NCI-H82 treated with DMSO at 0.1 percent for 48 hours (cell line): Measurements from ENCODE around the gene TEX19.
"Not testable (repeated sequence)": the region's sequence is repeated elsewhere in the genome, so short reads cannot be mapped to it uniquely, and the experiment has no call there.

Experiments
- DNase-seq: peaks from one replicate; lab custom pipeline; 2025; ENCODE audit not compliant: unreplicated experiment; lab: John Stamatoyannopoulos, UW

The TEX19 gene

DNA sequence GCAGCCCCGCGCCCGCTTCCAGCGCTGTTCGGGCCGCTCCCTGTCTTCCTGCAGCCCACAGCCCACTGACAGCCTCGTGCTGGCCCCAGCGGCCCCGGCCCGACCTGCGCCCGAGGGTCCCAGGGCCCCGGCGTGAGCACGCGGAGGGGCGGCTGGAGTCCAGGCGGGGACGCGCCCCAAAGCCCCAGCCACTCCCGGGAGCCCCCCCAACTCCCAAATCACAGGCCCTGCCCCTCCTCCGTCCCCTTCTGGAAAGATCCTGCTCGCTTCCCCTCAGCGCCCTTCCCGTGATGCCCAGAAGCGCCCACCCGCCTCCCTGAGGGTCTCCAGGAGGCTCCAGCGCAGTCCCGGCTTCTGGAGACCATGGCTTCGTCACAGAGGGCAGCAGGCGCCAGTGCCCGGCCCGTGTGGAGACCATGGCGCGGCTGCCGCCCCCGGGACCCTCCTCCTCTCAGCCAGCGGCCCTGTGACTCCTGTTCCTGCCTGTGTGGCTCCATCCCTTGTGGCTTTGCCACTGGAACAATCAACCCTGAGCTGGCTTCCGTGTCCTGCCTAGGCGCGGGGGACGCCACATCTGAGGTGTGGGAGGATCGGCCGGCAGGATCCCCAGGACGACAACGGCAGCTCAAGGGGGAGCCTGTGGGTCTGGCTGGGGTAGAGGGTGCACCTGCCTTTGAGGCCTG, 16.5 kb downstream of the TEX19 start:
- no peak for DNase-seq

DNA sequence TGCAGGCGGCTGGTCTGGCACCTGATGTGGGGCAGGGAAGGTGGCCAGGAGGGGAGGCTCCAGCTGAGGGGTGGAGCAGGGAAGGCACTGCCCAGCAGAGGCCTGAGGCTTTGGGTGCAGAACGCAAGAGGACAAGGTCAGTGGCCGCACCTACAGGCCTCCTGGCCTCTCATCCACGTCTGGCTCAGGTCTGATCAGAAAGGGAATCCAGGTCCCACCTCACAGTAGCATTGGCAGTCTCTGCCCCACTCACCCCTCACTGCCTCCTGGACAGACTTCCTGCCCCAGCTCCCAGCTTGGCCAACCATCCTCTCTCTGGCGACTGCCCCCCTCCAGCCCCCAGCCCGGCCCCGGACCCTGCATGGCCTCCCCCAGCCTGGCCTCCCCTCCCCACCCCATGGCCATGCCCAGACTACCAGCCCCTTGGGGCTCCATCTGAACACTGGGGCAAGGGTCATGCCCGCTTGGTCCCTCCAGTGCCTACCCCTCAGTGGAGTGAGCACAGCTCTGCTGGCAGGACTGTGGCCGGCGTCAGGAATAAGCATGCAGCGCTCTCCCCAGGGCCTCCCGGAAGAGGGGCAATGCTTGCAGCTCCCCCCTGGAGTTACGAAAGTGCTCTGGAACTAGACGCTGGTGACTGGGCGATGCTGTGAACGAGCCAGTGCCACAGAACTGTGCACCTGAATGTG, 17.1 kb downstream of the TEX19 start:
- no peak for DNase-seq

DNA sequence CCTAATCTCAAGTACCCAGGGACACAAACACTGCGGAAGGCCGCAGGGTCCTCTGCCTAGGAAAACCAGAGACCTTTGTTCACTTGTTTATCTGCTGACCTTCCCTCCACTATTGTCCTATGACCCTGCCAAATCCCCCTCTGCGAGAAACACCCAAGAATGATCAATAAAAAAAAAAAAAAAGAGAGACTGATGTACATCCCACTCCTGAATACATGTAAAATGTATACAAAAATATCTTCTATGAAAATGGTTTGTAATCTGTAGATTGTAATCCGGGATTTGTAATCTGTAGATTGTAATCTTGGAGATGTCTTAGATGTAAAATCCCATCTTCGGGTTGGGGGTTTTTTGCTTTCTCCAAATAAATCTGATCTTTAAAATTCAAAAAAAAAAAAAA, 18.2 kb downstream of the TEX19 start:
- not testable (repeated sequence) for DNase-seq

DNA sequence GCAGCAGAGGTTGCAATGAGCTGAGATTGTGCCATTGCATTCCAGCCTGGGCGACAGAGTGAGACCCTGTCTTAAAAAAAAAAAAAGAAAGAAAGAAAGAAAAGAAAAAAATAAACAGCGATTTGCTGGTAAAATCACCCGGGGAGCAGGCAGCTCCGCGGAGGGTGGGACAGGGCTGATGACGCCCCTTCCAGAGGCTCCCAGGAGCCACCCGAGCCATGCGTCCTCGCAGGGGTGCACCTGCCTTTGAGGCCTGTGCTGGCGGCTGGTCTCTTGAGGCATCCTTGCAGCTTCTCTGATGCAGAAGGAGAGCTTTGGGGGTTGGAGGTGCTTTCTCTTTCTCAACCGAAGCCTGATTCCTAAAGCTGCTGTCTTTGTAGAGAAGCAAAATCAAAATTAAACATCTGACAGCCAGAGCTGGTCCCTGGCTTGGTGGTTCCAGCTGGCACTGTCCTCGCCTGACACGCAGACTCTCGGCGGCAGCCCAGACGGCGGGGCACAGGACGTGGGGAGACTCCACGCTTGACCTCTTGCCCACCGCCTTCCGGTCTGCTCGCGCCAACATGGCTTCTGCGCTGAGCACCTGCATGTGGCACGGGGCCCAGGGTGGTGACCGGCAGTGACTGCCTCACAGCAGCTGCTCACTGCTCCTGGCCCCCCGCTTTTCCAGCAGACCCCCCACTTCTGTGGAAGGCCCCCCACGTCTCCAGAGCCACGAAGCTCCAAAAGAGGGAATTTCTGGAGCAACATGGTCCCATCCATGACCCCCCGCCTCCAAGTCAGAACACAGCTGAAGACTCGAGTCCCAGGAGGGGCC, 19.1 kb downstream of the TEX19 start:
- DNase-seq, result no peak

DNA sequence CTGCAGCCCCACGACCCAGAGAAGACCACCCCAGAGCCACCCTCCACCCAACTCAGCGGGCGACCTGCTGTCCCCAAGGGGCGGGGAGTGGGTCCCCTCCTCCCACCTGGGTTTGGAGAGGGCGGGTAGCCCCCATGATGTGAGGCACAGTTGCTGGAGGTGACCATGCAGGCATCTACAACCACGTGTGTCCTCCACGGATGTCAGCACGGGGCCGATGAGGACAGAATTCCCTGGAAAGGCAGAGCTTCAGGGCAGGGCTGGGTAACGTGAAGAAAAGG, 19.6 kb downstream of the TEX19 start:
- DNase-seq, result no peak

DNA sequence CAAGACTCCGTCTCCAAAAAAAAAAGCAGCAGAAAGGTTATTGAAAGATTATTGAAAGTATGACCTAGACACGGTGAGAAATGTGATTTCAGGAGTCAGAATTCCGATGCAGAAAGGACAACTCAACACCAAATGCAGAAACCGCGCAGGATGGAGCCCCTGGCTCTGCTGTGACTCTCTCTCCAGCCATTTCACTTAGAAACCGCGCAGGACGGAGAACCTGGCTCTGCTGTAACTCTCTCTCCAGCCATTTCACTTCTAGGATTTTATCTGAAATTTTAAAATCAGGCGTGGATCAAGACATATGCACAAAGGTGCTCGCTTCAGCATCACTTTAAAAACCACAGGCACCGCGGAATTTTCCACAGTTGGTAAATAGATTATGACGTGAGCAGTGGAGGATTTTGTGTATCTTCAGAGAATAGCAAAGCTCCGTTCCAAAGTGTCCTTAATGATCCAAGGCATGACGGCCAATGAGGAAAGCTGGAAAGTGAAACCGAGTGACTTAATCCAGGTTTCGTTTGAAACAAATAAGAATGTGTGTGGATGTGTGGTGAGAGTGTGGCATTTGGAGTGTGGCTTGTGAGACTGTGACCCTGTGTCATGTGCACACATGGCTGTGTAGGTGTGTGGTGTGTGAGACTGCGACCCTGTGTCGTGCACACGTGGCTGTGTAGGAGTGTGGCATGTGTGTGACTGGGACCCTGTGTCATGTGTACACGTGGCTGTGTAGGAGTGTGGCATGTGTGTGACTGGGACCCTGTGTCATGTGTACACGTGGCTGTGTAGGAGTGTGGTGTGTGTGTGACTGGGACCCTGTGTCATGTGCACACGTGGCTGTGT, 22.0 kb downstream of the TEX19 start:
- no peak for DNase-seq

DNA sequence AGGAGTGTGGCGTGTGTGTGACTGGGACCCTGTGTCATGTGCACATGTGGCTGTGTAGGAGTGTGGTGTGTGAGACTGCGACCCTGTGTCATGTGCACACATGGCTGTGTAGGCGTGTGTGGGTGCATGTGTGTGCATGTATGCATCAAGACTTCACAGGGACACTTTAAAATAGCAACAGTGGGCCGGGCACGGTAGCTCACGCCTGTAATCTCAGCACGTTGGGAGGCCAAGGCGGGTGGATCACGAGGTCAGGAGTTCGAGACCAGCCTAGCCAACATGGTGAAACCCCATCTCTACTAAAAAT, 22.6 kb downstream of the TEX19 start:
- DNase-seq, result not testable (repeated sequence)

DNA sequence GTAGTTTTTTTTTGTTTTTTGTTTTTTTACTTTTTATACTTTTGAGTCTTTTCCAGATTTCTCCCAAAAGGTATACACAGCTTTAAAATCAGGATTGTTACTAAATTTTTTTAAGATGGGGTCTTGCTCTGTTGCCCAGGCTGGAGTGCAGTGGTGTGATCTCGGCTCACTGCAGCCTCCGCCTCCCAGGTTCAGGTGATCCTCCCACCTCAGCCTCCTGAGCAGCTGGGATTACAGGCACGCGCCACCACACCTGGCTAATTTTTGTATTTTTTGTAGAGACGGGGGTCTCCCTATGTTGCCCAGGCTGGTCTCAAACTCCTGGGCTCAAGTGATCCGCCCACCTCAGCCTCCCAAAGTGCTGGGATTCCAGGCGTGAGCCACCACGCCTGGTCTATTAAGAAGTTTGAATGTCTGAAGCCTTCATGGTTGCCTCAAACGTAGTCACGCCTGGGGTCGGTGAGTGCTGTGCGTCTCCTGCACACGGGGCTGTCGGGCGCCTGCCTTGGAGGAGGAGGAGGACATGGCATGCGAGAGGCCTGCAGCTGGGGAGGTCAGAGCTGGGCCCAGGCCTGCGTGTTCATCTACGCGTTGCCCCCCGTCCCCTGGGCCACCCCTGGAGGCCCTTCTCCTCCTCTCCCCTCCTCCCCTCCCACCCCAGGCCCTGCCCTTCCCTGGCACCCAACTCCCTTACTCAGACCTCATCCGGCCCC, 23.3 kb downstream of the TEX19 start:
- not testable (repeated sequence) for DNase-seq

DNA sequence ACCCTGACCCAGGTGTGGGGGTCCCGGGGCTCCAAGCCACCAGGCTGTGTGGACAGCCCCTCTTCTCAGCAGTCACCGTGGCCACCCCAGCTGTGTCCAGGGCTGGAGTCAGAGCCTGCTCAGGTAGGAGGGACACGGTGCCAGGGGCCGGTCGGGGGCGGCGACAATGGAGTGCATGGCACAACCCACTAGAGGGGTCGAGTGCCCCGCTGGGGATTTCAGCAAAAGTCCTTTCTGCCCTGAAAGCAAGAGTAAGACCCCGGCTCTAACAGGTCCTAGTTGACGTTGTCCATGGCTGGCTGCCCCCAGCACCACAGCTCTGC, 23.8 kb downstream of the TEX19 start:
- no peak for DNase-seq

DNA sequence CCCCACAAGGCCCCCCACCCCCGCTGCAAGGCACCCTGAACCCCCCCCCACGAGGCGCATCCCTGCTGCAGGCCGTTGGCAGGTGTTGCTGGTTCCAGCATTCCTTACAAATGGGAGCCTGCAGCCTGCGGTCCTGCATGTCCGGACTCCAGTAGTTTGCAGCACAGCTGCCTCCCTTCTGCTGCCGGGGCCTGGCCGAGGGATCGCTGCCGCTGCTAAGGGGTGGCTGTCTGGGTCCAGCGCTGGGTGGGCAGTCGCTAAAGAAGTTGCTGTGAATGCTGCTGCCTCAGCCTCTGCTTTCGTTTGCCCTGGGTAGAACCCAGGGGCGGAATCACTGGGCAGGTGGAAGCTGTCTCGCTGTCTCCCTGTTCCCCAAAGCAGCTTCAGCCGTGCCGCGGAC, 24.4 kb downstream of the TEX19 start:
- DNase-seq, result no peak

DNA sequence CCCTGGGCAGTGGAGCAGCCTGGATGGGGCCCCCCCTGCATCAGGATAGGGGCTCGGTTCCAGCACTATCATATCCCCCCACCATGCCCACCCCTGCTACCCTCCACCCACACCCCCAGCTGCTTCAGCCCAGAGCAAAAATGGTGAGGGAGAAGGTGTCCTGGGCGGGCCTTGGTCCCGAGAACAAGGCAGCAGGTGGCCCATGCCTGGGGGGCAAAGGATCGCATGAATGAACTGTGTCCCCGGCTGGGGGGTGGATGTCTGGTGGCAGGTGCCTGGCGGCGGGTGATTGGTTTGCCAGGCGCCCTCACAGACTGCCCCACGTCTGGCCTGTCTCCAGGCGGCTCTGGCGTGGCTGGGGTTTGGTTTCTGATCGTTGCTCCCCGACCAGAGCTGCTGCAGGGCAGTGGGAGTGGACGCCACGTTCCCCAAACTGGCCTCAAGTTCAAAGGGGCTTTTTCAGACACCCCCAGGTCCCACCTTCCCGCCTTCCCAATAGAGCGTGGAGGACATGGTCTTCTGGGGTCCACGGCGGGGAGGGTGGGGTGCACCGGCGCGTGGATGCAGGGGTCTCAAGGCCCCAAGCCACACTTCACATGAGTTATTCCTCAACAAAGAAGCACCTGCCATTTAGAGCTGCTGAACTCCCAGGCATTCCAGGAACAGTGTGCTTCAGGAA, 25.1 kb downstream of the TEX19 start:
- DNase-seq, result no peak

DNA sequence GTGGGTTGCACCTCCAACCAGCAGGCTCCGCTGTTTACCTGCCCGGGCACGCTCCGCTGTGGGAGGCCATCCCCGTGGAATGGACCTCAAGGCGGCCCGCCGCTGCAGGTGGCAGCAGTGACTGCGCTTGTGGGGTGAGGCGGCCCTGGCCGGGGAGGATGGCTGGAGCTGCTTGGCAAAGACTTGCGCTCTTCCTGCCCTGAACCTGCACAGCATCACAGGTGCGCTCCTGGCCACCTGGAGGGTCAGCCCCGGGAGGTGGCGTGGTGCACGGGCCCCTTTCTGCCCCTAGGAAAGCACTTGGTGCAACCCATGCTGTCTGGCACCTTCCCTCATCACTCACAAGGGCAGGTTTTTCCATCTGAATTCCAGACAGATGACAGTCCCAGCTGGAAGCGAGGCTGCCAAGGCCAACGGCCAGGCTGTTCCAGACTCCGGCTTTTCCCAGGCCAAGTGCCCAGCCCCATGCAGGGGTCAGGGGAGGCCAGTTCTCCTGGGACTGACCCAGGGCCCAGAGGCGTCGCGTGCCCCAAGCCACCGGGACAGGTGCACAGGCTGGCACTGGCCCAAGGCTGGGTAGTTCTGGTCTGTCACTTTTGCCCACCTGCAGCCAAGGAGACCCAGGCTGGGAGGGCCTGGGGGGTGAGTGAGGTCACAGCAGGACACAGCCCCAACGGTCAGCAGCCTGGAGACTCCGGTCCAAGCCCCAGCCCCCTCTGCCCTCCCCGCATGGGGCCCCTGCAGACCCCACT, 25.9 kb downstream of the TEX19 start:
- DNase-seq, result no peak

DNA sequence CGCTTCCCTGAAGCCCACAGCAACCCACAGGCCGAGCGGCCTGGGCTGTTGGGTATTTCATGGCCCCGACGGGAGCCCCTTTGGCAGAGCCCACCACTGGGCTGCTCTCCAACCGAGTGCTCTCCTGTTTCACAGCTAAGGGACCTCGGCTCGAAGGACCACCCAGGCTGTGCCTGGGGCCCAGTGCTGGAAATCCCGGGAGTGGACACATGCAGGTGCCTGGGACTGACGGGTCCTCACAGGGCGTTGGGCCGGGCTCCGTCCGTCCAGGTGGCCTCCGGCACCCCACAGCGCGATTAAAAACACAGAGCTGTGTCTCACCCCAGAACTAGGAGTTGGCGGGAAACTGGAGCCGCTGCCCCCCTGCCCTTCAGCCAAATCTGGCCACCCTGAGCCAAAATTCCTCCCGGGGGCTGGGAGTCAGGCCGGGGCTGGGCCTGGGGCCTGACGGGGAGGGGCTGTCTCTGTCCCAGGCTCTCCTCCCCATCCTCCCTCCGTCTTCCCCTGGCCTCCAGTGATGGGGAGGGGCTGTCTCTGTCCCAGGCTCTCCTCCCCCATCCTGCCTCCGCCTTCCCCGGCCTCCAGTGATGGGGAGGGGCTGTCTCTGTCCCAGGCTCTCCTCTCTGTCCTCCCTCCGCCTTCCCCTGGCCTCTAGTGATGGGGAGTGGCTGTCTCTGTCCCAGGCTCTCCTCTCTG, 26.7 kb downstream of the TEX19 start:
- DNase-seq, result no peak

DNA sequence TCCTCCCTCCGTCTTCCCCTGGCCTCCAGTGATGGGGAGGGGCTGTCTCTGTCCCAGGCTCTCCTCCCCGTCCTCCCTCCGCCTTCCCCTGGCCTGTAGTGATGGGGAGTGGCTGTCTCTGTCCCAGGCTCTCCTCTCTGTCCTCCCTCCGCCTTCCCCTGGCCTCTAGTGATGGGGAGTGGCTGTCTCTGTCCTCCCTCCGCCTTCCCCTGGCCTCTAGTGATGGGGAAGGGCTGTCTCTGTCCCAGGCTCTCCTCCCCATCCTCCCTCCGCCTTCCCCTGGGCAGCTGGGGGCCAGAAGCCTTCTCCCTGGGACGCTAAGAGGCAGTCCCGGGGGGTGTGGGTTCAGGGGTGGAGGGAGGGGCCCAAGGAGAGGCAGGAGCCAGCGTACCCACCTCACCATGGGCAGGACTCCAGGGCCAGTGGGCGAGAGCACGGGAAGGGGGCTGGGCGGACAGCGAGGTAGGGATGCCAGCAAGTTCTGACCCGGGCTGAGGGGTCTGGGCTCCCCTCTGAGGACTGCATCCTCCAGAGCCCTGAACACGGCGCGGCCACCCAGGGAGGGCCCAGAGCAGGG, 27.3 kb downstream of the TEX19 start:
- no peak for DNase-seq

DNA sequence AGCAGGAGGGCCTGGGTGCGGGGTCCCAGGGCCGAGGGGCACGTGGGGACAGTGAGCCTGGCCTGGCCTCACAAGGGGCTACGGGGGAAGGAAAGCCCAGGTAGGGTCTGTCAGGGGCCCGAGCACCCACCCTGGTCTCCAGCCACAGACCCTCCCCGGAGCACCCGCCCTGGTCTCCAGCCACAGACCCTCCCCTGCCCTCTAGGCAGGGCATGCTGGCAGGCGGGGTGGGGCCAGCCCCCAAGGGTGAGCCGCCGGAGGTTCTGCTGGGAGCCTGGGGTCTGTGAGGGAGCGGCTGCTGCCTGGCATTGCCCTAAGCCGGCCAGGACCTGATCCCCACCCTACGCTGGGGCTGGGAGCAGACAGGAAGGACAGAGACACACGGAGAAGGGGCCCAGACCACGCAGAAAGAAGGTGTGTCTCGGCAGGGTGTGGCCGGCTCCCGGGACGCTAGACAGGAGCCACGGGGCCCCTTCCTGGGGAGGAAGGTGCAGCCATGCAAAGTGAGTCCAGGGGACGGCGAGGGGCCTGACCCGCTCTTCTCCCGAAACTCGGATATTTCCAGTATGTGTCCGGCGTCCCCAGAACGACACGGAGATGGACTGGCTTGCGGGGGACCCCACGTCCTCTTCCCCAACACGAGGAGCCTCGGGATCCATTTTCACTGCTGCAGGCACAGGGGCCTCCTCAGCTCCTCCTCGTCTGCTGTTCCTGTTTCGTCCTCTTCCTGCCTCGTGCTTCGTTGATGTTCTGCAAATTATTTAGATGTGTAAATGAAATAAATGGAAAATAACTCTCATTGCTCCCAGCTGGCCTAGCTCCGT, 28.0 kb downstream of the TEX19 start:
- DNase-seq, result no peak

DNA sequence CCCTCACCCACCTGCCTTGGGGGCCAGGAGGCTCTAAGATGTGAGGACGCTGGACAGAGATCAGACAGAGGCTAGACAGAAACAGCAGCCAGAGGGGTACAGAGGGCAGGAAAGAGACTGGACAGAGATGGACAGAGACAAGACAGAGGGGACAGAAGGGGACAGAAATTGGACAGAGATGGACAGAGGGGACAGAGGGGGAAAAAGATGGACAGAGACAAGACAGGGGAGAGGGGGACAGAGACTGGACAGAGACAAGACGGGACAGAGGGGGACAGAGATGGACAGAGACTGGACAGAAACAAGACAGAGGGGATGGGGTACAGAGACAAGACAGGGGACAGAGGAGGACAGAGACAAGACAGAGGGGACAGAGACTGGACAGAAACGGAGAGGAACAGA, 28.7 kb downstream of the TEX19 start:
- no peak for DNase-seq

DNA sequence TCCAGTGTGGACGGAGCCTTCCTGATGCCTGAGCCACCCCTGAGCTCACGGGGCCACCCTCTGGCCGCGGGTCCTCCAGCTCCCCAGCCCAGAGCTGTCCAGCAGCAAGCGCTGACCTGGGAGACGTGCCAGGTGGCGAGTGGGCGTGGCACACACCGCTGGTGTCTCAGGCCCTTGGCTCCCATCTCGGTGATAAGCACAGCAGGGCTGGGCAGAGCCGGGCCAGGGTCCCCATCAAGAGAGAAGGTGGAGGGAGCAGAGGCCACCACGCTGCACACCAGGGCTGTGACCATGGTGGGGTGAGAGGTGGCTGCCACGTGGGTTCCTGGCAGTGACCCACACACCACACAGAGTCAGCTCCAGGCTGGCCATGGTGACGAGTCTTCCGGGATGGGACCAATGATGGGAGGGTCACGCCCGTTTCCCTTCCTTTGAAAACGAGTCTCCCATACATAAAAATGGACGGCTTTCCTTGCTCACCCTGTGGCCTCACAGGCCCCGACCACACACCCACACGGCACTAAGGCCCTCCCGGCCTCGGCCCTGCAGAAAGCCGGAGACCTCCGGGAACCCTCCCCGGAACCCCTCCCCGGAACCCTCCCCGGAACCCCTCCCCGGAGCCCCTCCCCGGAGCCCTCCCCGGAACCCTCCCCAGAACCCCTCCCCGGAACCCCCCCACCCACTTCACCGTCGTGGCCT, 29.3 kb downstream of the TEX19 start:
- no peak for DNase-seq

DNA sequence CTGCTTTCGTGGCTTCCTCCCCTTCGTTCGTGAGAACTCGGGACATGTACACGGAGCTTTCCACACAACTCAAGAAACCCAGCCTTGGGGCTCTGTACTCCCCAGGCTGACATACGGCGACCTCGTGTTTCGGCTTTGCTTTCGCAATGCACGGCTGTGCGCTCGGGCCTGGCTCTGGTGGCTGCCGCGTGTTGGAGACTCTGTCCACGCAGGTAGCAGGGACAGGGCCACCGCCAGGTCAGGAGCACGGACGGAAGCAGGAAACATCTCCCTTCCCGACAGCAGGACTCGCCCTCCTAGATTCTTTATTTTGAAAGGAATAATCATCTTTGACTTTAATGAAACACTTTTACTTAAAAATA, 29.9 kb downstream of the TEX19 start:
- DNase-seq, result no peak
